HG03196 (cell line): ENCODE results near the gene GTF2A1.

Experiments used
- ATAC-seq: cut with Tn5 transposase; IDR thresholded peaks from one replicate; pipeline ENCODE4 v1.9.1; 2021; ENCODE audit not compliant: unreplicated experiment

Gene GTF2A1

GRCh38 chr14:81141426-81141825, 79.3 kb downstream of the GTF2A1 start:
- ATAC-seq: no peak

GRCh38 chr14:81138429-81138828, 82.3 kb downstream of the GTF2A1 start:
- ATAC-seq: no peak

- ATAC-seq: no peak
Measured at GRCh38 chr14:81137316-81137715, 83.4 kb downstream of the GTF2A1 start.

GRCh38 chr14:81133400-81133799, 87.4 kb downstream of the GTF2A1 start:
- no peak for ATAC-seq

GRCh38 chr14:81132468-81132867, 88.3 kb downstream of the GTF2A1 start:
- no peak for ATAC-seq

GRCh38 chr14:81129242-81129641, 91.5 kb downstream of the GTF2A1 start:
- ATAC-seq: no peak

- ATAC-seq: no peak
Measured at GRCh38 chr14:81127785-81128184, 93.0 kb downstream of the GTF2A1 start.

- no peak for ATAC-seq
Measured at GRCh38 chr14:81125536-81125935, 95.2 kb downstream of the GTF2A1 start.
